T47D (cell line): Measurements from ENCODE around the gene BORCS5.
A peak's percentile ranks its signal among the peaks of the same experiment; 100 is the strongest.

ENCODE experiments used
- DNase-seq, 2 experiments: peaks; one replicate each; pipeline versions ENCODE4 v3.0.0 to v3.0.0-alpha.2; 2011 to 2012; ENCODE audit warnings: low read depth in 1 of 2, low spot score in 1 of 2
- JUND ChIP-seq: IDR thresholded peaks from 2 replicates; pipeline ENCODE4 v1.6.1; 2012; ENCODE audit warnings: low read depth
- in situ Hi-C: cut with HindIII; loops from 2 replicates; pipeline ENCODE4 v1.10.0; 2016; ENCODE audit warnings: low sequenced_read_pairs, low pct_unique_long_range_greater_than_20kb

The BORCS5 gene

GRCh38 chr12:12364787-12365445 is 8.0 kb downstream of the BORCS5 start:
- no peak for DNase-seq
- no peak for TF ChIP-seq JUND
- in situ Hi-C loops, result no loop called here

- no peak for TF ChIP-seq JUND
- in situ Hi-C loops, result no loop called here
- DNase-seq, result no peak
Measured at GRCh38 chr12:12365446-12365802, 8.5 kb downstream of the BORCS5 start.

- in situ Hi-C loops, result no loop called here
Measured at GRCh38 chr12:12365931-12366431, 9.1 kb downstream of the BORCS5 start.

GRCh38 chr12:12366701-12367481 is 10.0 kb downstream of the BORCS5 start:
- DNase-seq, result no peak
- TF ChIP-seq JUND, result no peak
- in situ Hi-C loops, result no loop called here

More at GRCh38 chr12:12365931-12366431, 9.1 kb downstream of the BORCS5 start:
- no peak for DNase-seq
- no peak for TF ChIP-seq JUND

- no peak for TF ChIP-seq JUND
- DNase-seq, result no peak
- in situ Hi-C loops, result no loop called here
Measured at GRCh38 chr12:12367482-12367998, 10.7 kb downstream of the BORCS5 start.

DNA sequence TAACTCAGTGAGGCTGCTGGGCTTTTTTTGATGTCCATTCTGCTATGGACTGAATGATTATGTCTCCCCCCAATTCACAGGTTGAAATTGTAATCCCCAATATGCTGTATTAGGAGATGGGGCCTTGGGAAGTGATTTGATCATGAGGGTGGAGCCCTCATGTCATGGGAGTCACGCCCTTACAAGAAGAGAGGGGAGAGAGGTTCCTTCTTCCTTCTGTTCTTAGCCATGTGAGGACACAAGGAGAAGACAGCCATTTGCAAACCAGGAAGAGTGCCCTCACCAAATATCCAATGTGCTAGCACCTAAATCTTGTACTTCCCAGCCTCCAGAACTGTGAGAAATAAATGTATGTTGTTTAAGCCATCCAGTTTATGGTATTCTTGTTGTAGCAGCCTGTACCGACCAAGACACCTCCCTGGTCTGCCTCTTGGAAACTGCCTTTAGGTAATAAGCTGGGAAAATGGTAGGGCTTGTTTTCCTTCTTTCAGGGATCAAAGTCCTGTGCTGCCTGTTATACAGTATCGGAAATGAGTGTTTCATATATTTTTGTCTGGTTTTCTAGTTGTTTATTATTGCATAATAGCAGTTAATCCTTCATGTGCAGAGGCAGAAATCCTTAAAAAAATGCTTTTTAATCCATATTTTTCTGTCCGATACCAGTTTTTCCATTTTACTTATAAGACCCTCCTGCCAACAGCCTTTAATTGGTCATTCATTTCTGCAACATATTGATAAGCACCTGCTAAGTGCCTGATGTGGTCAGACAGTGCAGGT is 16.3 kb downstream of the BORCS5 start:
- TF ChIP-seq JUND, result no peak
- in situ Hi-C loops, result no loop called here
- DNase-seq, result no peak

DNA sequence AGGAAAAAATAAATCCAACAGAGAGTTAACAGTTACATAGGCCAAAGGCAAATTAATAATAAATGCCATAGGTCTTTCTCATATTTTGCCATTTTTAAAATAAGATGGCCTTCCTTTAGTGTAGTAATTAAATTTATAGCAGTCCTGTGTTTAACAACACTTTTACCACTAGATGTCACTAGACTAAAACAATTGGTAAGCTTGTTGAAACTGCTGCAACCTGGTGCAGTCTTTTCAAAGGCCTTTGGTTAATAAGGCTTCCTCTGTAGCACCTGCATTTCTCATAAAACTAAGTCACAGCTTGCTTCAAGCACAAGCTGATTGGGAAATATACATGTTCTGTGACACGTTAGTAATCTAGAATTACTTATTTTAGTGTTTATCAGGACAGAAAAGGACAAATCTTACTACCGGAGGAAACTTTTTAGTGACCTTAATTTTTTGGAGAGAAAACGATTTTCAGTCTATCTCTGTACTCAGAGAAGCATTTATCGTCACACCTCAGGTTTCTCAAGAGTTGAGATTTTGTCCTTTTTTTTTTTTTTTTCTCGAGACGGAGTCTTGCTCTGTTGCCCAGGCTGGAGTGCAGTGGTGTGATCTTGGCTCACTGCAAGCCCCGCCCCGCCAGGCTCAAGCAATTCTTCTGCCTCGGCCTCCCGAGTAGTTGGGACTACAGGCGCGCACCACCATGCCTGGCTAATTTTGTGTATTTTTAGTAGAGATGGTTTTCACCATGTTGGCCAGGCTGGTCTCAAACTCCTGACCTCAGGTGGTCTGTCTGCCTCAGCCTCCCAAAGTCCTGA is 20.0 kb downstream of the BORCS5 start:
- TF ChIP-seq JUND, result no peak
- in situ Hi-C loops, result no loop called here
- DNase-seq, result peak in 1 of 2 experiments; percentile 74

DNA sequence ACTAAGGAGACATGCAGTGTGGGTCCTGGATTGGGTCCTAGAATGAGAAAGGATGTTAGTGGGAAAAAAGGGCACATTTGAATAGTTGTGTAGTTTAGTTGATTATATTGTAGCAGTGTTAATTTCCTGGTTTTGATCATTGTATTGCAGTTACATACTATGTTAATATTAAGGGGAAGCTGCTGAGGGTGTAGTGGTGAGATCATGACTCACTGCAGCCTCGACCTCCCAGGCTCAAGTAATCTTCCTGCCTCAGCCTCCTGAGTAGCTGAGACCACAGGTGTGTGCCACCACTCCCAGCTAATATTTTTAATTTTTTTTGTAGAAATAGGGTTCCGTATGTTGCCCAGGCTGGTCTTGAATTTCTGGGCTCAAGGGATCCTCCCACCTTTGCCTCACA is 21.7 kb downstream of the BORCS5 start:
- DNase-seq, result no peak
- in situ Hi-C loops, result no loop called here

DNA sequence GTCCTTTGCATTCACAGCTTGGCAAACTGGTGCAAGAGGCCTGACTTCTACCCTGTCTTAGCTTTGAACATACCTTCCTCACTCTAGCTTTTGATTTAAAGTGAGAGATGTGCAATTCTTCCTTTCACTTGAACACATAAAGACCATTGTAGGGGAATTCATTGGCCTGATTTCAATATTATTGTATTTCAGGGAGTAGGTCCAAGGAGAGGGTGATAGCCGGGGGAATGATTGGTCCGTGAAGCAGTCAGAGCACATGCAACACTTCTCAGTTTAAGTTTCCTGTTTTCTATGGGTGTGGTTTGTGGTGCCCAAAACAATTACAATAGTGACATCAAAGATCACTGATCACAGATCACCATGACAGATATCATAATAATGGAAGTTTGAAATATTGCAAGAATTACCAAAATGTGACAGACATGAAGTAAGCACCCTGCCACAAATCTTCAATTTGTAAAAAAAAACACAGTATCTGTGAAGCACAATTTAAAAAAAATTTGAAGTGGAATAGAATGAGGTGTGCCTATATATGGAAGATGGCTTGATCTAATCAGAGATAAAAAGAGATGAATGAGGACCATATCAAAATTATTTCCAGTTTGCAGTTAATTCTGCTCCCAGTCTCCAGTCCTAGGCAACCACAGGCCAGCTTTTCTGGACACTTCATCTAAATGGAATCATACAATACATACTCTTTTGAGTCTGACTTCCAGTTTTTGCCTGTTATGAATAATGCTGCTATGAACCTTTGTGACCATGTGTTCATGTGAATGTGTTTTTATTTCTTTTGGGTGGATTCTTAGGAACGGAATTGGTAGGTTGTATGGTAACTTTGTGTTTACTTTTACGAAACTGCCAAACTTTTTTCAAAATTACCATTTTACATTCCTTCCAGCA is 23.2 kb downstream of the BORCS5 start:
- in situ Hi-C loops, result no loop called here
- TF ChIP-seq JUND, result no peak
- no peak for DNase-seq

More for the DNA sequence above, 21.7 kb downstream of the BORCS5 start:
- no peak for TF ChIP-seq JUND

GRCh38 chr12:12380949-12381593 is 24.2 kb downstream of the BORCS5 start:
- in situ Hi-C loops, result no loop called here
- DNase-seq, result no peak
- TF ChIP-seq JUND, result no peak
